ENCODE measurements around the gene MOAP1.

- TF ChIP-seq, protein P1, sequence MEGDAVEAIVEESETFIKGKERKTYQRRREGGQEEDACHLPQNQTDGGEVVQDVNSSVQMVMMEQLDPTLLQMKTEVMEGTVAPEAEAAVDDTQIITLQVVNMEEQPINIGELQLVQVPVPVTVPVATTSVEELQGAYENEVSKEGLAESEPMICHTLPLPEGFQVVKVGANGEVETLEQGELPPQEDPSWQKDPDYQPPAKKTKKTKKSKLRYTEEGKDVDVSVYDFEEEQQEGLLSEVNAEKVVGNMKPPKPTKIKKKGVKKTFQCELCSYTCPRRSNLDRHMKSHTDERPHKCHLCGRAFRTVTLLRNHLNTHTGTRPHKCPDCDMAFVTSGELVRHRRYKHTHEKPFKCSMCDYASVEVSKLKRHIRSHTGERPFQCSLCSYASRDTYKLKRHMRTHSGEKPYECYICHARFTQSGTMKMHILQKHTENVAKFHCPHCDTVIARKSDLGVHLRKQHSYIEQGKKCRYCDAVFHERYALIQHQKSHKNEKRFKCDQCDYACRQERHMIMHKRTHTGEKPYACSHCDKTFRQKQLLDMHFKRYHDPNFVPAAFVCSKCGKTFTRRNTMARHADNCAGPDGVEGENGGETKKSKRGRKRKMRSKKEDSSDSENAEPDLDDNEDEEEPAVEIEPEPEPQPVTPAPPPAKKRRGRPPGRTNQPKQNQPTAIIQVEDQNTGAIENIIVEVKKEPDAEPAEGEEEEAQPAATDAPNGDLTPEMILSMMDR (IDR thresholded peaks at IDR 0.05; ENCODE audit: low read depth, low read length): no peak
- TF ChIP-seq EZH2phosphoT487 (IDR thresholded peaks at IDR 0.05; ENCODE audit: low read depth): no peak
Observed at GRCh38 chr14:93183596-93184317, 940 bp downstream of the MOAP1 start.

All from OCI-LY3 (cell line).